ENCODE data around the gene ZNF682.
"Not testable (repeated sequence)": the region's sequence is repeated elsewhere in the genome, so short reads cannot be mapped to it uniquely, and the experiment has no call there.

ZNF682 gene

DNA sequence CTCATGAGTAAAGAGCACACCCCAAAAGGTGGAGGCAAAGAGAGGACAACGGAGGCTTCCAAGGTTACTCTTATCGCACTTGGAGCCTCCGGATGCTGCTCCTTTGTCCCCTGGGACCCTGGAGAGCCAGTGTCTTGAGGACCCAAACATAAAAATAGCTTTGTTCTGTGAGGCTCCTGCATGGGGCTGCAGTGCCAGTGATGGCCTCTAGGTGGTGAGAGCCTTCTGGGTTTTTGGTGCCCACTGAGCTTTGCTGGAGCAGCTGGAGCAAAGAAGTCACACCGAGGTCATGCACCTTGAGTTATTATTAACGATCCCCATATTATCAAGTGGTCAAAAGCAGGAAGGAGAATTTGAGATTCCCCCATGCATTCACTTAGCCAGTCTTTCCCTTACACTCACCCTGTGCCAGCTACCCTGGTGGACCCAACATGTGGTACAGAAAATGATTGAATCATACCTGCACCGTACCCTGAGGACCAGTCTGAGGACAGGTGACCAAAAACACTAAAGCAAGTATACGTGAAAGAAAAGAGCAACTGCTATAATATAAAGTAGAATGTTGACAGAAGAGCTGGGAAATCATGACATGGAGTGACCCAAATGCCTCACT, 41.5 kb downstream of the ZNF682 start:
- DNase-seq (ENCODE audit: low read depth) = peak; percentile 12

DNA sequence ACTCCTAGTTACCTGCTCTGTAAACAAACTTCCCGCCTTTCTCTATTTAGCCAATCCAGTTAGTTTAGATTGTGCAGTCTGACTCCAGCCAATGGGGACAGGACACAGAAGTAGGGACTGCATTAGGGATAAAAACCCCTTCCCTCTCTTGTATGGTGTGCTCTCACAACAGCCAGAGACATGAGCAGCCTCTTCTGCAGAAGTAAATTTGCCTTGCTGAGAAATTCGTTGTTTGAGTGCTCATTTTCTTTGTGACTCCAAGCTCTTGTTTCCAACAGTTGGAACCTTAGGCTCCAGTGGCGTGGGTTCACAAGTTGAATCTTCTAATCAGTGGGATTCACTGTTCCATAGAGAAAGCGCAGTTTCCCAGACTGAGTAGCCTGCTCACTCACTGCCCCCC, 72.4 kb downstream of the ZNF682 start:
- DNase-seq (ENCODE audit: low read depth) = no peak

DNA sequence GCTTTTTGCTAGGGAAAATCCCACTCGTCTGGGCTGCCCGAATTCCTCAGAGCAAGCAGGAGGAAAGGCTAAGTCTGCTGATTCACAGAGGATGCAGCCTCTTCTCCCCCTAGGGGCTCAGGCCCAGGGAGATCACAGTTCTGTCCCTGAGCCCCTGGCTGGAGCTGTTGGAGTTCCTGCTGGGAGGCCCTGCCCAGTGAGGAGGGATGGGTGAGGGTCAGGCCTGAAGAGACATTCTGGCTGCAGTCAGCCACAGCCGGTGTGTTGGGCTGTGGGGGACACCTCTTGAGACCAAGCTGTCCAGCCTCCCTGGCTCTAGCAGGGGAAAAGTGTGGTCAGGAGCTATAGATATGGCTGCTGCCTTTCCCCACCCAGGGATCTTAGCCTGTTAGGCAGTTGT, 73.2 kb downstream of the ZNF682 start:
- not testable (repeated sequence) for DNase-seq (ENCODE audit: low read depth)

DNA sequence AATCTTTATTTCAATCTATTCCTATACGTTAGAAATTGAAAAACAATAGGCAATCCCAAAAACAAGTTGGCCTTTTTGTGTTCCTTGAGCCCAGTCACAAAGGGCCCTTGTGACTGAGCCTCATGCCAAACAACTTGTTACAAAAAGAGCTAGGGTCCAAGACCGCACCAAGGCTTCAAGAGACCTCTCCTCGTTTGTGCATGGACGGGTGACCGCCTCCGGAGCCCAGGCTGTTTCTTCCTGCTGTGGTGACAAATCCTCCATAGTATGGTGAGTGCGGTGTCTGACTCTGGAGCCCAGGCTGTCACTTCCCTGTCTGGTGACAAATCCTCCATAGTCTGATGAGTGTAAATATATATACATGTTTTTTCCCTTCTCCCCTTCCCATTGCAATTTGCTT, 74.9 kb downstream of the ZNF682 start:
- no peak for DNase-seq (ENCODE audit: low read depth)

DNA sequence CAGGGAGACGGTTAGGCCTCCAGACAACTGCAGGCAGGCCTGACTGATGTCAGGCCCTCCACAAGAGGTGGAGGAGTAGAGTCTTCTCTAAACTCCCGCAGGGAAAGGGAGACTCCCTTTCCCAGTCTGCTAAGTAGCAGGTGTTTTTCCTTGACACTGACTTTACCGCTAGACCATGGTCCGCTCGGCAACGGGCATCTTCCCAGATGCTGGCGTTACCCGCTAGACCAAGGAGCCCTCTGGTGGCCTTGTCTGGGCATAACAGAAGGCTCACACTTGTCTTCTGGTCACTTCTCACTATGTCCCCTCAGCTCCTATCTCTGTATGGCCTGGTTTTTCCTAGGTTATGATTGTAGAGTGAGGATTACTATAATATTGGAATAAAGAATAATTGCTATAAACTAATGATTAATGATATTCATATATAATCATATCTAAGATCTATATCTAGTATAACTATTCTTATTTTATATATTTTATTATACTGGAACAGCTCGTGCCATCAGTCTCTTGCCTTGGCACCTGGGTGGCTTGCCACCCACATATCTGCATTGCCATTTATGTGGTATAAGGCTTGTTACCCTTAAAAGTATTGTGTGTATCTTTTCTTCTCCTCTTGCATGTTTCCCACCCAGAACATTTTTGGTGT, 80.0 kb downstream of the ZNF682 start:
- peak; percentile 50 for DNase-seq (ENCODE audit: low read depth)

DNA sequence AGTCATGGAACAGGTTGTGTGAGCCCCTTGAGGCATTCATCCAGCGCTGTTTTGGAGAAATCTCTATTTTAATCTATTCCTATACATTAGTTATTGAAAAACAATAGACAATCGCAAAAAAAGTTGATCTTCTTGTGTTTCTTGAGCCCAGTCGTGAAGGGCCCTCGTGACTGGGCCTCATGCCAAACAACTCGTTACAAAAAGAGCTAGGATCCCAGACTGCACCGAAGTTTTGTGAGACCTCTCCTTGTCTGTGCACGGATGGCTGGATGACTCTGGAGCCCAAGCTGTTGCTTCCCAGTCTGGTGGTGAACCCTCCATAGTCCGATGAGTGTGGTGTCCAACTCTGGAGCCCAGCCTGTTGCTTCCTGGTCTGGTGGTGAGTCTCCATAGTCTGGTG, 81.5 kb downstream of the ZNF682 start:
- DNase-seq (ENCODE audit: low read depth) = not testable (repeated sequence)

DNA sequence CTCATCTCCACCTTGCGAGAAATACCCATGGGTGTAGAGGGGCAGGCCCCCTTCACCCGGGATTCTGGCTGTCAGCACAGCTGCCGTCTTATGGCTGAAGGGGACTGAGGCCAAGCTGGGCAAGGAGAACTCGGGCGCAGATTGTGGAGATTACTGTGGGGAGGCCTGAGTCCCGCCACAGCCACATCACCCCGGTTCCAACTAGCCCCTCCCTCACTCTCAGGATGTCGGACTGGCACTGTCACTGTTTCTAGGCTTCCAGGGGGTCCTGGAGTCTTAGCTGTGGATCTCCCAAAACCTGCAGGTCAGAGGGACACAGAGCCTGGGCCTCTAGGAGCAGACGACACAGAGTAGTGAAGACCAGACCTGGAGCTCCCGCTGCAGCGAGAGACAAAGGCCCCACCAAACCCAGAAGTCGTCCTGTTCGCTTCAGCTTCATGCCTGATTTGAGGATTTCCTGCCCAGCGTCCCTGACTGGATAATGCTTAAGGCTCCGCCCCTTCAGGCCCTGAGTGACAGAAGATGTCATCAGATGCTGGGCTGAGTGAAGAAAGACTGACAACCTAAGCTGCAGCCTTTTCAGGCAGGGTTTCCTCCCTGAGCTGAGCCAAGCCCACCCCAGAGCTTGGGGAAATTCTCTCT, 82.8 kb downstream of the ZNF682 start:
- no peak for DNase-seq (ENCODE audit: low read depth)

DNA sequence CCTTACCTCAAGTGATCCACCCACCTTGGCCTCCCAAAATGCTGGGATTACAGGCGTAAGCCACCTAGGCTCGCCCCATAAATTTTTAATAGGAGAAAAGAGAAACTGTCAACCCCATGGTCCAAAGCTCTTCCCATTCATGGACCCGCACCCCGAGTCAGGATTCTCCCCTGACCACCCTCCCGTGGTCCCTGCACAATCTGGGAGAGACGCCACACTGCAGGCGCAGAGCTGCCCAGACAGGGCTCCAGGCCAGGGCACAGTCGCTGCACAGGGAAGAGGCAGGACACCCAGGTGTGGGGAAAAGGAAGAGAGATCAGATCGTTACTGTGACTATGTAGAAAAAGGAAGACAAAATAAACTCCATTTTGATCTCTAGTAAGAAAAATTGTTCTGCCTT, 84.1 kb downstream of the ZNF682 start:
- no peak for DNase-seq (ENCODE audit: low read depth)
